Psoas muscle (tissue), 8 donors: ENCODE data around the gene LHFPL3. TPM values are rescaled to one million over a fixed set of nuclear protein-coding genes. Genes with fewer than 3 reads are reported as not detected.

Experiments
- ATAC-seq, 4 donors: fragments of 200-7000 bp; cut with Tn5 transposase; one replicate each; pipeline ENCODE4 v1.9.1; 2020; ENCODE audit warnings: moderate library complexity in 3 of 4, mild to moderate bottlenecking in 2 of 4
- DNase-seq, 2 donors: peaks; one replicate each; pipeline ENCODE4 v3.0.0-alpha.2; 2020
- H3K27ac ChIP-seq: fragments of 200-600 bp; one replicate; pipeline ENCODE4 v1.8.0; 2022
- H3K27me3 ChIP-seq, 3 donors: fragments of 200-600 bp in 1 of 3; one replicate each; pipeline versions ENCODE4 v1.6.1 to v1.8.0; 2013 to 2022; ENCODE audit warnings: low read length in 2 of 3, mild to moderate bottlenecking in 2 of 3, moderate library complexity in 1 of 3; ENCODE audit not compliant: insufficient read depth in 3 of 3
- H3K36me3 ChIP-seq, 2 donors: fragments of 200-600 bp in 1 of 2; one replicate each; pipeline versions ENCODE4 v1.6.1 to v1.8.0; 2013 to 2022; ENCODE audit warnings: low read depth in 1 of 2, mild to moderate bottlenecking in 1 of 2, moderate library complexity in 1 of 2; ENCODE audit not compliant: insufficient read depth in 1 of 2
- H3K4me1 ChIP-seq: fragments of 200-600 bp; one replicate; pipeline ENCODE4 v1.8.0; 2022
- H3K4me3 ChIP-seq: fragments of 200-600 bp; one replicate; pipeline ENCODE4 v1.8.0; 2022; ENCODE audit warnings: mild to moderate bottlenecking
- H3K9me3 ChIP-seq: fragments of 200-600 bp; one replicate; pipeline ENCODE4 v1.8.0; 2022
- WGBS, 3 donors: extraction: QIAGEN DNeasy Blood & Tissue Kit; methylation state at CpG; one replicate each; pipeline versions ENCODE4 v1.1.6 to v1.1.7; 2013; 5-methylcytosine and 5-hydroxymethylcytosine counted together
- intact Hi-C, 2 donors: fragments of 100-400 bp; cut with DNase I; formaldehyde crosslinking; loops; one replicate each; pipeline versions ENCODE4 v1.11.0 to v1.14.2; 2022
- polyA plus RNA-seq, 3 donors: library from polyadenylated mRNA; stranded (reverse); fragments of 200-250 nt; gene quantifications; one replicate each; pipeline ENCODE4 v1.2.3, GENCODE V29; 2013
- total RNA-seq, 4 donors: library from RNA; stranded (reverse); fragmentation: NEBNext Ultra II Directional in 2 of 4; extraction: Animal tissue kit (Norgen Biotek cat#: 25700) in 2 of 4; gene quantifications; one replicate each; pipeline versions ENCODE4 v1.2.1 to v1.2.4, GENCODE V29; 2021 to 2023
- TF ChIP-seq, protein P1 (sequence below): fragments of 200-600 bp; IDR thresholded peaks from one replicate; pipeline ENCODE4 v1.8.0; 2022; ENCODE audit warnings: antibody characterized with exemption
- donor health status: healthy with polysubstance abuse.
- donor health status: DM: no; HTN: no; CAD: no; lungs with moderate emphysema.
- donor health status: Bipolar disorder and iron deficiency.
- donor health status: healthy.
- donor health status: DM: yes; HTN: yes; CAD: no.
- donor health status: DM: no; HTN: no; CAD: no.
- donor health status: DM: no; HTN: no; CAD: no.
- donor health status: DM: yes; HTN: yes; CAD: no.

The LHFPL3 gene
- total and polyA plus RNA-seq, 7 donors, result not detected

DNA sequence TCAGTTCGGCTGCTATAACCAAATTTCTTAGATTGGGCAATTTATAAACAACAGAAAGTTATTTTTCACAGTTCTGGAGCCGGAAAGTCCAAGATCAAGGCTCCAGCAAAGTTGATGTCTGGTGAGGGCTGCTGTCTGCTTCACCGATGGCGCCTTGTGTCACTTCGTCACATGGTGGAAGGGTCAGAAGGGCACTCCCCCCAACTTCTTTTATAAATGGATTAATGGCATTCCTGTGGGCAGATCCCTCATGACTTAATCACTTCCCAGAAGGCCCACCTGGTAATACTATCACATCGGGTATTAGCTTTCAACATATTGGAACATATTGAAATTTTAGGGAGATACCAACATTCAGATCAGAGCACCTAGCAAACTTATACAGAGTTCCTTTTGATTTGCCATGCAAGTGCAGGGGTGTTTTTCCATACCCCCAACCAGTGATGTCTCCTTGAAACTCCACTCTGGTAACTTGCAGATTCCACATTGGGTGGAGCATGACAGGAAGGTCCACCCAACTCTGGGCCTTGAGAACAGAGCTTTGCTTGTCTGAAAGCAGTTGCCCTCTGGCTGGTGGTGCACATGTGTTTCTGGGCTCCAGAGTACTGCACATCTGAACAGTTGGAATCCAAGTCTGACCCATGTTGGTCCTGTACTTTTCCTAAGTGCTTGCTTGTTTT lies 600.5 kb downstream of the LHFPL3 start:
- WGBS, 3 donors, result 90 to 94% (median 91%) methylated on average over 6 of the region's 6 CpGs
- H3K36me3 ChIP-seq, result no peaks in the 10 kb centered on the region
- intact Hi-C loops, result no loop called here
- TF ChIP-seq, protein P1, sequence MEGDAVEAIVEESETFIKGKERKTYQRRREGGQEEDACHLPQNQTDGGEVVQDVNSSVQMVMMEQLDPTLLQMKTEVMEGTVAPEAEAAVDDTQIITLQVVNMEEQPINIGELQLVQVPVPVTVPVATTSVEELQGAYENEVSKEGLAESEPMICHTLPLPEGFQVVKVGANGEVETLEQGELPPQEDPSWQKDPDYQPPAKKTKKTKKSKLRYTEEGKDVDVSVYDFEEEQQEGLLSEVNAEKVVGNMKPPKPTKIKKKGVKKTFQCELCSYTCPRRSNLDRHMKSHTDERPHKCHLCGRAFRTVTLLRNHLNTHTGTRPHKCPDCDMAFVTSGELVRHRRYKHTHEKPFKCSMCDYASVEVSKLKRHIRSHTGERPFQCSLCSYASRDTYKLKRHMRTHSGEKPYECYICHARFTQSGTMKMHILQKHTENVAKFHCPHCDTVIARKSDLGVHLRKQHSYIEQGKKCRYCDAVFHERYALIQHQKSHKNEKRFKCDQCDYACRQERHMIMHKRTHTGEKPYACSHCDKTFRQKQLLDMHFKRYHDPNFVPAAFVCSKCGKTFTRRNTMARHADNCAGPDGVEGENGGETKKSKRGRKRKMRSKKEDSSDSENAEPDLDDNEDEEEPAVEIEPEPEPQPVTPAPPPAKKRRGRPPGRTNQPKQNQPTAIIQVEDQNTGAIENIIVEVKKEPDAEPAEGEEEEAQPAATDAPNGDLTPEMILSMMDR, result no peak
- no peak overlapping the region for H3K27ac ChIP-seq
- DNase-seq, result no peak
- H3K9me3 ChIP-seq, result no peaks in the 10 kb centered on the region
- H3K4me1 ChIP-seq, result no peaks in the 10 kb centered on the region
- H3K27me3 ChIP-seq, result no peaks in the 10 kb centered on the region
- ATAC-seq, result no peak
- H3K4me3 ChIP-seq, result no peak overlapping the region

DNA sequence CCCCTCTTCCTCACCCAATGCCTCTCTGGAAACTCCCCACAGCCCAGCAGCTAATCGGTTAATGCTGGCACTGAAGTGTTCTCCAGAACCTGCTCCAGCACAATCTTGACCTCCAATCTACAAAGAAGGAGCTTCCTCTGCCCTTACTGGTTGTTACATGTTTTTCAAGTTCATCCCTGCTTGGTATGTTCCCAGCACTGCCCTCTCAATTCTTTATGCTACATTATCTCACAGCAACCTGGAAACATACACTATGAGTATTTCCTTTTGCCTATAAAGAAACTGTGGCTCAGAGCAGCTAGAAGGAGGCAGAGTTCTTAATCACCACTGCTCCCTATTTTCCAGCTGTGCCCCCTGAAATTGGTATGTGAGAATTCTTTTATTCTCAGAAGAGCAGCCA lies 601.5 kb downstream of the LHFPL3 start:
- 88 to 95% (median 91%) methylated on average over 1 of the region's 1 CpG for WGBS, 3 donors
- Histone ChIP-seq H3K27me3 (no peaks in the 10 kb centered on the region), H3K4me1 (no peaks in the 10 kb centered on the region), H3K9me3 (no peaks in the 10 kb centered on the region), H3K36me3 (no peaks in the 10 kb centered on the region), H3K27ac (no peak overlapping the region), H3K4me3 (no peak overlapping the region)
- intact Hi-C loops, result no loop called here
- TF ChIP-seq, protein P1, result no peak
- no peak for DNase-seq
- ATAC-seq, result no peak

DNA sequence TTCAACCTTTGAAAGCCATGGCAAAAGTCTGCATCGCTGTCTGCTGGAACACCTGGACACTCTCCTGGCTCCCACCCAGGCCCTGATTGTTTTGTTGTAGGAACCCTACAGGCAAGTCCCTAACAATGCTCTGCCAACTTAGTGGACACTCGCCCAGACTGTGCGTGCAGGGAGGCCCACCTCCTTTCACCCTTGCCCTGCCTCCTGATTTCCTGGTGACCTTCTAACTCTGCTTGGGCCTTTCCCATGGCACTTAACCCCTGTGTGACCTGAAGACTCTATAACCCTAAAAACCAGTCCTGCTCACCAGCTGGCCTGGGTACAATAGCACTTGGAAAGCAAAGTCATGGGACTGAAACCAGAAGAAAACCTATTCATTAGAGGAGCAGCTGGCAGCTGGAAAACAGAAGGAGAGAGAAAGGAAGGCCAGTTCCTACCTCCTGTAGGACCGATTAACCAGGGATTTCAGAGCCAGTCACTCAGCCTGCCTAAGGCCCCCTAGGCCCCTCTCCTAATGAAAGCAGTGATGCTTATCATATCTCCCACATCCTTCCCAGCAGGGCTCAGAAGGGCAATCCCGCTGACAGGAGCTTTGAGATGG lies 602.9 kb downstream of the LHFPL3 start:
- Histone ChIP-seq H3K9me3 (no peaks in the 10 kb centered on the region), H3K4me3 (no peak overlapping the region), H3K27me3 (no peaks in the 10 kb centered on the region), H3K36me3 (no peaks in the 10 kb centered on the region), H3K27ac (no peak overlapping the region), H3K4me1 (no peaks in the 10 kb centered on the region)
- WGBS, 3 donors, result 35 to 40% (median 40%) methylated on average over 5 of the region's 5 CpGs
- DNase-seq (no peak), ATAC-seq (no peak)
- TF ChIP-seq, protein P1, result no peak
- intact Hi-C loops, result no loop called here

DNA sequence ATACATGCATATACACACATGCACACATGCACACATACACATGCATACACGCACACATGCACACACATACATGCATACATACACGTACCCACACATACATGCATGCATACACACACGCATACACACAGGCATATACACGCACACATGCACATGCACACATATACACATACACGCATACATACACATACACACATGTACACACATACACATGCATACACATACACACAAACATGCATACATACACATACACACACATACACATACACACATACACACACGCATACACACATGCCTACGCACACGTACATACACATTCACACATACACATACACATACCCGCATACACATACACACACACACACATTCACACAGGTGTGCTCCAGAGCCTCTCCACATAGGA lies 604.6 kb downstream of the LHFPL3 start:
- H3K4me1 ChIP-seq, result no peaks in the 10 kb centered on the region
- no peak overlapping the region for H3K4me3 ChIP-seq
- intact Hi-C loops, result no loop called here
- H3K9me3 ChIP-seq, result no peaks in the 10 kb centered on the region
- WGBS, 3 donors, result 95 to 98% (median 95%) methylated on average over 9 of the region's 9 CpGs
- no peaks in the 10 kb centered on the region for H3K27me3 ChIP-seq
- no peaks in the 10 kb centered on the region for H3K36me3 ChIP-seq
- DNase-seq (no peak), ATAC-seq (no peak)
- no peak overlapping the region for H3K27ac ChIP-seq
- TF ChIP-seq, protein P1, result no peak
